H1 (cell line): ENCODE data around the gene CDK5RAP3. TPM values are rescaled to one million over a fixed set of nuclear protein-coding genes. Genes with fewer than 3 reads are reported as not detected.

ENCODE experiments used
- CTCF ChIA-PET: fragments of 300-600 bp; sonication (Branson Sonifier 250); formaldehyde crosslinking; loops from one replicate; lab custom pipeline; 2021; ENCODE audit not compliant: partially characterized antibody; lab: Charles Lee
- POLR2A ChIA-PET: fragments of 300-600 bp; sonication (Branson Sonifier 250); formaldehyde crosslinking; loops from one replicate; lab custom pipeline; 2021; ENCODE audit warnings: inconsistent platforms; ENCODE audit not compliant: partially characterized antibody; lab: Charles Lee
- DNase-seq, 2 experiments: peaks; one replicate each; pipeline versions ENCODE4 v3.0.0 to v3.0.0-alpha.2; 2010 to 2022; ENCODE audit warnings: low spot score in 2 of 2, low read depth in 1 of 2, mixed read lengths in 1 of 2
- FAIRE-seq: peaks from 2 replicates; lab custom pipeline; 2011; peaks lifted over from hg19 to GRCh38; lab: Jason Lieb, UNC
- H2AFZ ChIP-seq: 2 replicates; pipeline ENCODE4 v1.8.1; 2012; ENCODE audit warnings: low read length, inconsistent platforms
- H2AK5ac ChIP-seq: 2 replicates; pipeline ENCODE4 v1.6.1; 2013; ENCODE audit warnings: low read depth, low read length
- H2BK120ac ChIP-seq: replicated peaks from 2 replicates; pipeline ENCODE3; 2013; ENCODE audit warnings: low read depth, low read length, inconsistent platforms
- H2BK12ac ChIP-seq: 2 replicates; pipeline ENCODE4 v1.6.1; 2013; ENCODE audit warnings: low read depth, low read length
- H2BK15ac ChIP-seq: 2 replicates; pipeline ENCODE4 v1.6.1; 2013; ENCODE audit warnings: low read length
- H2BK20ac ChIP-seq: 2 replicates; pipeline ENCODE4 v1.6.1; 2013; ENCODE audit warnings: low read length
- H2BK5ac ChIP-seq: 2 replicates; pipeline ENCODE4 v1.6.1; 2013; ENCODE audit warnings: low read depth, low read length
- H3K14ac ChIP-seq: 2 replicates; pipeline ENCODE4 v1.6.1; 2013; ENCODE audit warnings: inconsistent platforms; ENCODE audit not compliant: insufficient read length
- H3K18ac ChIP-seq: 2 replicates; pipeline ENCODE4 v1.6.1; 2013; ENCODE audit warnings: low read length; ENCODE audit errors: extremely low read depth
- H3K23ac ChIP-seq: 2 replicates; pipeline ENCODE4 v1.6.1; 2013; ENCODE audit warnings: inconsistent platforms; ENCODE audit not compliant: insufficient read length
- H3K23me2 ChIP-seq: 2 replicates; pipeline ENCODE4 v1.6.1; 2013; ENCODE audit warnings: low read depth, low read length
- H3K27ac ChIP-seq: 2 replicates; pipeline ENCODE4 v1.6.1; 2011; ENCODE audit warnings: low read depth, low read length, inconsistent platforms
- H3K27me3 ChIP-seq, 4 experiments: replicated peaks in 1 of 4; 1 replicate in 1 of 4; 2 replicates in 3 of 4; pipeline versions ENCODE4 v1.6.1 to v1.8.1; 2011 to 2013; ENCODE audit warnings: low read length in 3 of 4, mild to moderate bottlenecking in 3 of 4, inconsistent platforms in 2 of 4, mixed read lengths in 2 of 4, moderate library complexity in 1 of 4; ENCODE audit not compliant: control insufficient read depth in 3 of 4, insufficient read depth in 3 of 4; ENCODE audit errors: extremely low read depth in 1 of 4
- H3K36me3 ChIP-seq, 4 experiments: 2 replicates each; pipeline versions ENCODE4 v1.6.1 to v1.8.1; 2011 to 2013; ENCODE audit warnings: mild to moderate bottlenecking in 4 of 4, low read length in 3 of 4, moderate library complexity in 2 of 4, control low read depth in 1 of 4, inconsistent platforms in 1 of 4; ENCODE audit not compliant: insufficient read depth in 4 of 4, control insufficient read depth in 2 of 4
- H3K4ac ChIP-seq: replicated peaks from 2 replicates; pipeline ENCODE3; 2013; ENCODE audit warnings: low read length, low read depth, mixed read lengths, inconsistent platforms; ENCODE audit not compliant: insufficient read length
- H3K4me1 ChIP-seq, 4 experiments: replicated peaks in 1 of 4; 1 replicate in 1 of 4; 2 replicates in 3 of 4; pipeline versions ENCODE4 v1.6.1 to v1.8.1; 2011 to 2013; ENCODE audit warnings: low read length in 3 of 4, inconsistent platforms in 2 of 4, mixed read lengths in 1 of 4; ENCODE audit not compliant: insufficient read depth in 4 of 4, control insufficient read depth in 3 of 4
- H3K4me2 ChIP-seq, 2 experiments: 2 replicates each; pipeline versions ENCODE4 v1.6.1 to v1.8.1; 2011 to 2013; ENCODE audit warnings: low read depth in 2 of 2, low read length in 2 of 2, control low read depth in 1 of 2, inconsistent platforms in 1 of 2, mild to moderate bottlenecking in 1 of 2; ENCODE audit not compliant: insufficient read depth in 1 of 2
- H3K4me3 ChIP-seq, 4 experiments: fragments of 200-600, 300-600 bp in 1 of 4; sonication (generic), shearing (Covaris generic), sonication (Bioruptor Twin) in 1 of 4; 2 replicates each; pipeline versions ENCODE4 v1.5.1 to v1.8.1; 2011 to 2016; ENCODE audit warnings: low read length in 4 of 4, low read depth in 3 of 4, control low read depth in 2 of 4, inconsistent platforms in 2 of 4, mild to moderate bottlenecking in 2 of 4, mixed read lengths in 1 of 4, moderate library complexity in 1 of 4; ENCODE audit not compliant: insufficient read depth in 2 of 4; ENCODE audit errors: extremely low read depth in 1 of 4
- H3K56ac ChIP-seq: replicated peaks from 2 replicates; pipeline ENCODE3; 2013; ENCODE audit warnings: low read depth, mild to moderate bottlenecking, mixed read lengths, low read length, inconsistent platforms; ENCODE audit not compliant: insufficient read length
- H3K79me1 ChIP-seq: 2 replicates; pipeline ENCODE4 v1.6.1; 2013; ENCODE audit warnings: low read depth, low read length, control low read depth
- H3K79me2 ChIP-seq, 2 experiments: 2 replicates each; pipeline versions ENCODE4 v1.6.1 to v1.8.1; 2012 to 2013; ENCODE audit warnings: low read length in 2 of 2, mild to moderate bottlenecking in 2 of 2, inconsistent platforms in 1 of 2; ENCODE audit not compliant: insufficient read depth in 2 of 2, control insufficient read depth in 1 of 2
- H3K9ac ChIP-seq, 4 experiments: replicated peaks in 1 of 4; 1 replicate in 1 of 4; 2 replicates in 3 of 4; pipeline versions ENCODE4 v1.6.1 to v1.8.1; 2011 to 2013; ENCODE audit warnings: low read depth in 3 of 4, low read length in 3 of 4, control low read depth in 2 of 4, mild to moderate bottlenecking in 2 of 4, moderate library complexity in 2 of 4, inconsistent platforms in 1 of 4; ENCODE audit errors: extremely low read depth in 1 of 4
- H3K9me3 ChIP-seq, 2 experiments: 2 replicates each; pipeline versions ENCODE4 v1.6.1 to v1.8.1; 2012 to 2013; ENCODE audit warnings: mild to moderate bottlenecking in 2 of 2, moderate library complexity in 2 of 2, control low read depth in 1 of 2, inconsistent platforms in 1 of 2, low read depth in 1 of 2, low read length in 1 of 2, mixed read lengths in 1 of 2; ENCODE audit not compliant: insufficient read depth in 2 of 2
- H4K20me1 ChIP-seq, 2 experiments: replicated peaks in 1 of 2; 2 replicates each; pipeline versions ENCODE3 to v1.8.1; 2011 to 2013; ENCODE audit warnings: inconsistent platforms in 2 of 2, low read length in 2 of 2, mild to moderate bottlenecking in 1 of 2; ENCODE audit not compliant: insufficient read depth in 2 of 2, control insufficient read depth in 1 of 2
- H4K5ac ChIP-seq: 2 replicates; pipeline ENCODE4 v1.6.1; 2013; ENCODE audit warnings: low read length, low read depth, mixed read lengths, inconsistent platforms; ENCODE audit not compliant: insufficient read length
- H4K8ac ChIP-seq: 2 replicates; pipeline ENCODE4 v1.8.0; 2013; ENCODE audit warnings: mild to moderate bottlenecking, moderate library complexity, low read length, inconsistent platforms; ENCODE audit not compliant: insufficient read depth; ENCODE audit errors: extremely low read depth
- H4K91ac ChIP-seq: replicated peaks from 2 replicates; pipeline ENCODE3; 2013; ENCODE audit warnings: low read length, mixed read lengths, inconsistent platforms; ENCODE audit not compliant: insufficient read length
- ATF2 ChIP-seq: IDR thresholded peaks from 2 replicates; pipeline ENCODE4 v1.6.1; 2012; ENCODE audit warnings: low read length, inconsistent platforms
- BCL11A ChIP-seq, 2 experiments: IDR thresholded peaks; one replicate each; pipeline ENCODE4 v1.6.1; 2011; ENCODE audit warnings: low read depth in 2 of 2, low read length in 2 of 2, mild to moderate bottlenecking in 2 of 2
- CBX5 ChIP-seq: fragments of 300-800, 300-1000 bp; sonication (generic); IDR thresholded peaks from 2 replicates; pipeline ENCODE4 v1.7.1; 2016; ENCODE audit warnings: antibody characterized with exemption, low read length, low read depth
- GABPA ChIP-seq: IDR thresholded peaks from 2 replicates; pipeline ENCODE4 v1.6.1; 2011; ENCODE audit warnings: mild to moderate bottlenecking, low read length, moderate library complexity, borderline replicate concordance; ENCODE audit not compliant: insufficient read depth
- MAFK ChIP-seq: IDR thresholded peaks from 2 replicates; pipeline ENCODE4 v1.6.1; 2012; ENCODE audit warnings: low read depth, mild to moderate bottlenecking, improper control_type of control experiment, low read length
- NRF1 ChIP-seq: IDR thresholded peaks from 2 replicates; pipeline ENCODE4 v1.6.1; 2011; ENCODE audit warnings: mild to moderate bottlenecking, low read depth, low read length, improper control_type of control experiment
- POLR2A ChIP-seq, 2 experiments: IDR thresholded peaks; 1 replicate in 1 of 2; 2 replicates in 1 of 2; pipeline ENCODE4 v1.6.1; 2011; ENCODE audit warnings: low read depth in 2 of 2, low read length in 2 of 2, mild to moderate bottlenecking in 2 of 2; ENCODE audit errors: control extremely low read depth in 1 of 2
- POLR2AphosphoS5 ChIP-seq: IDR thresholded peaks from 2 replicates; pipeline ENCODE4 v1.6.1; 2011; ENCODE audit warnings: low read depth, low read length
- POU5F1 ChIP-seq: IDR thresholded peaks from 2 replicates; pipeline ENCODE4 v1.6.1; 2011; ENCODE audit warnings: low read depth, mild to moderate bottlenecking, low read length, moderate library complexity
- TAF1 ChIP-seq: IDR thresholded peaks from 2 replicates; pipeline ENCODE4 v1.6.1; 2011; ENCODE audit warnings: mild to moderate bottlenecking, low read depth, low read length
- WGBS, 2 experiments: shearing (Covaris generic) in 1 of 2; methylation state at CpG; one replicate each; pipeline versions ENCODE4 v1.1.6 to v1.1.7; 2013 to 2015; ENCODE audit warnings: low lambda C conversion rate in 2 of 2, mixed read lengths in 2 of 2, inconsistent platforms in 1 of 2, low coverage in 1 of 2, missing lambda C conversion rate in 1 of 2; ENCODE audit not compliant: insufficient replicate concordance in 2 of 2, insufficient coverage in 1 of 2, insufficient read length in 1 of 2; ENCODE audit errors: extremely low coverage in 1 of 2, missing lambda C conversion rate in 1 of 2; 5-methylcytosine and 5-hydroxymethylcytosine counted together
- polyA plus RNA-seq, 7 experiments: library from polyadenylated mRNA; depleted of rRNA in 3 of 7; stranded (reverse) in 5 of 7; unstranded in 2 of 7; fragments of >200 nt in 5 of 7; fragments of 200-250 nt in 2 of 7; gene quantifications; 1 replicate in 5 of 7; 2 replicates in 1 of 7; 4 replicates in 1 of 7; pipeline versions ENCODE4 v1.2.1 to v1.2.3, GENCODE V29; 2011 to 2013; ENCODE audit warnings: missing spikeins in 2 of 7, mixed read lengths in 2 of 7
- total RNA-seq: library from RNA; stranded (reverse); fragmentation: NEBNext Ultra II Directional; extraction: Animal tissue kit (Norgen Biotek cat#: 25700); gene quantifications from 2 replicates; pipeline ENCODE4 v1.2.1, GENCODE V29; 2021

CDK5RAP3 gene
- total and polyA plus RNA-seq, 2 of the 8 experiments (the other 6 are each of a cell fraction or from before 2014, with no cell fraction given), result 88.2 to 93.2 TPM

- WGBS, 2 experiments, result 88% methylated on average over 5 of the region's 5 CpGs; no CpG with 5 or more reads in 1 of the 2 experiments
- Histone ChIP-seq H3K23ac (no peak overlapping the region), H3K4me1 (peaks cover 0 to 1% (median 0%) of the 10 kb centered on the region in 4 experiments; a peak in 1 of 7 replicates), H3K36me3 (no peaks in the 10 kb centered on the region), H3K79me1 (no peaks in the 10 kb centered on the region), H2BK5ac (no peak overlapping the region), H3K14ac (no peak overlapping the region), H3K56ac (no peak overlapping the region), H2BK12ac (no peak overlapping the region), H3K27ac (no peak overlapping the region), H2AFZ (no peak overlapping the region), H4K91ac (no peak overlapping the region), H3K9ac (no peak overlapping the region), H4K20me1 (no peaks in the 10 kb centered on the region), H3K4me2 (no peak overlapping the region), H3K4ac (no peak overlapping the region), H3K79me2 (no peaks in the 10 kb centered on the region), H2BK20ac (no peak overlapping the region), H2BK15ac (no peak overlapping the region), H3K18ac (no peak overlapping the region), H3K4me3 (no peak overlapping the region), H3K23me2 (peaks cover 3% of the 10 kb centered on the region; the same call in 1 of the 2 replicates), H4K5ac (no peak overlapping the region), H2AK5ac (no peak overlapping the region), H3K9me3 (no peaks in the 10 kb centered on the region), H4K8ac (no peak overlapping the region), H2BK120ac (no peak overlapping the region), H3K27me3 (peaks cover 0 to 12% (median 7%) of the 10 kb centered on the region in 4 experiments; a peak in 5 of 7 replicates)
- ChIA-PET POLR2A (interaction anchor here (0.9 kb wide), 1 partner anchor 62 kb away, joined by 3 read pairs; no protein-coding TSS in a partner anchor), CTCF (interaction anchor here (4.4 to 28.0 kb wide), 3 partner anchors 8 to 30 kb away, joined by 35 to 1010 read pairs (median 154); partner anchors contain the start of genes CDK5RAP3 and PRR15L)
- FAIRE-seq (no peak), DNase-seq (no peak)
- TF ChIP-seq NRF1 (no peak), ATF2 (no peak), MAFK (no peak), BCL11A (IDR thresholded peaks at IDR 0.05; ENCODE audit: low read depth in 2 of 2, low read length in 2 of 2) (no peak), POLR2A (IDR thresholded peaks at IDR 0.05; ENCODE audit: control extremely low read depth in 1 of 2, low read depth in 2 of 2, low read length in 2 of 2) (no peak), POLR2AphosphoS5 (no peak), GABPA (no peak), POU5F1 (no peak), TAF1 (no peak), CBX5 (no peak)
These were observed 33.0 kb upstream of the CDK5RAP3 start for GRCh38 chr17:47937941-47938340.
